Brain microvascular endothelial cell (primary cell): Measurements from ENCODE around the gene ACTR10.

Source experiments
- DNase-seq: peaks from one replicate; pipeline ENCODE4 v3.0.0-alpha.2; 2020
- H3K27ac ChIP-seq: fragments of 250-450 bp; sonication (Bioruptor Pico); 2 replicates; pipeline ENCODE4 v1.5.1; 2020; ENCODE audit warnings: mild to moderate bottlenecking, moderate library complexity
- H3K27me3 ChIP-seq: fragments of 250-450 bp; sonication (Bioruptor Pico); replicated peaks from 2 replicates; pipeline ENCODE4 v1.5.1; 2020; ENCODE audit warnings: mild to moderate bottlenecking
- H3K36me3 ChIP-seq: fragments of 250-450 bp; sonication (Bioruptor Pico); replicated peaks from 2 replicates; pipeline ENCODE4 v1.5.1; 2020; ENCODE audit warnings: mild to moderate bottlenecking
- H3K4me3 ChIP-seq: 2 replicates; pipeline ENCODE4 v1.5.1; 2011; ENCODE audit warnings: low read depth, mild to moderate bottlenecking, control low read depth, low read length, moderate library complexity
- in situ Hi-C: cut with HindIII; loops from 2 replicates; pipeline ENCODE4 v1.10.0; 2017; ENCODE audit warnings: low sequenced_read_pairs, low pct_ligation_motif_present
- TF ChIP-seq, protein P1 (sequence below): IDR thresholded peaks from 2 replicates; pipeline ENCODE4 v1.5.1; 2011; ENCODE audit warnings: low read depth, mild to moderate bottlenecking, moderate library complexity, low read length, control low read depth, inconsistent platforms; ENCODE audit errors: missing control alignments

ACTR10 gene

DNA sequence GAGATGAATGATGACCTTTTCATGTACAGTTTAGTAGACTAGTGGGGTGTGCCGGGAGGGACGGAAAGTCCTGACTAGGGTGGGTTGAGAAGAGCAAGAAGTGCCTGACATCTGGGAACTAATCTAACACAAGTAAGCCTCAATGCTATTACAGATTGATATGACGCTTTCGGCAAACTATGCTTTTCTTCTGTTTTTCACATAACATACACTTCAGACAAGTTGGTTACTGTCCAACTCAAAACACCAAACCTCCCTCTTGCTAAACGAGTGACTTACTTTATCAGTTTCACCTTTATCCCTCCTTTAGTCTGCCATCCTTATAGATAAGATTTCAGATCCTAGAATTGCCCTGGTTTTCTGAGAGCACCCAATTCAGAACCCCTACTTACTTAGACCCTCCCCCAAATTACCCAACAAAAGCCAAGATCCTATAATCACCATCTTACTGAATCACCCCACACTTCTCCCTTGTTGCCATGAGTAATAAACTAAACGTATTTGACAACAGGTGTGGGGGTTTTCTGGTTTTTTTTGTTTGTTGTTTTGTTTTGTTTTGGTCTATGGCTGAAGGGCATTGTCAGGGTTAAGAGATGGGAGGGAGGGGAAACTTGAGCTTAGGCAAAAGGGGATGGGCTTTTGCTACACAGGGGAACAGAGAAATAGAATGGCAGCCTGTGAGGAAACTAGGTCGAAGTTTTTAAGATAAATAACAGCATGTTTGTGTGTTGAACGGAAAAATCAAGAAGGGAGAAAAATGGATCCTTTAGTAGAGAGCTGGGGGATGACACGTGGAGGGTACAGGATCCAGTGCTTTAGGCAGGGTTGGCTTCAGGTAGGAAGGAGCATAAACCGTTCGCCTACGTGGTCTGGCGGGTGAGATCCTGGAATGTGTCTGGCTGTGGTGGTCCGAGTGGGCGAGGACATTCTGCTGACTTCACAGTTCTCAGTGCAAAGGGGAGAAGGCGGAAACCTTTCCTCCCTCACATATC lies 38.6 kb downstream of the ACTR10 start:
- in situ Hi-C loops: no loop called here
- peak; percentile 18 for DNase-seq
- TF ChIP-seq, protein P1, sequence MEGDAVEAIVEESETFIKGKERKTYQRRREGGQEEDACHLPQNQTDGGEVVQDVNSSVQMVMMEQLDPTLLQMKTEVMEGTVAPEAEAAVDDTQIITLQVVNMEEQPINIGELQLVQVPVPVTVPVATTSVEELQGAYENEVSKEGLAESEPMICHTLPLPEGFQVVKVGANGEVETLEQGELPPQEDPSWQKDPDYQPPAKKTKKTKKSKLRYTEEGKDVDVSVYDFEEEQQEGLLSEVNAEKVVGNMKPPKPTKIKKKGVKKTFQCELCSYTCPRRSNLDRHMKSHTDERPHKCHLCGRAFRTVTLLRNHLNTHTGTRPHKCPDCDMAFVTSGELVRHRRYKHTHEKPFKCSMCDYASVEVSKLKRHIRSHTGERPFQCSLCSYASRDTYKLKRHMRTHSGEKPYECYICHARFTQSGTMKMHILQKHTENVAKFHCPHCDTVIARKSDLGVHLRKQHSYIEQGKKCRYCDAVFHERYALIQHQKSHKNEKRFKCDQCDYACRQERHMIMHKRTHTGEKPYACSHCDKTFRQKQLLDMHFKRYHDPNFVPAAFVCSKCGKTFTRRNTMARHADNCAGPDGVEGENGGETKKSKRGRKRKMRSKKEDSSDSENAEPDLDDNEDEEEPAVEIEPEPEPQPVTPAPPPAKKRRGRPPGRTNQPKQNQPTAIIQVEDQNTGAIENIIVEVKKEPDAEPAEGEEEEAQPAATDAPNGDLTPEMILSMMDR: no peak
- Histone ChIP-seq H3K27ac (no peak overlapping the region), H3K27me3 (no peaks in the 10 kb centered on the region), H3K4me3 (peak overlapping the region; percentile 59), H3K36me3 (no peaks in the 10 kb centered on the region)

DNA sequence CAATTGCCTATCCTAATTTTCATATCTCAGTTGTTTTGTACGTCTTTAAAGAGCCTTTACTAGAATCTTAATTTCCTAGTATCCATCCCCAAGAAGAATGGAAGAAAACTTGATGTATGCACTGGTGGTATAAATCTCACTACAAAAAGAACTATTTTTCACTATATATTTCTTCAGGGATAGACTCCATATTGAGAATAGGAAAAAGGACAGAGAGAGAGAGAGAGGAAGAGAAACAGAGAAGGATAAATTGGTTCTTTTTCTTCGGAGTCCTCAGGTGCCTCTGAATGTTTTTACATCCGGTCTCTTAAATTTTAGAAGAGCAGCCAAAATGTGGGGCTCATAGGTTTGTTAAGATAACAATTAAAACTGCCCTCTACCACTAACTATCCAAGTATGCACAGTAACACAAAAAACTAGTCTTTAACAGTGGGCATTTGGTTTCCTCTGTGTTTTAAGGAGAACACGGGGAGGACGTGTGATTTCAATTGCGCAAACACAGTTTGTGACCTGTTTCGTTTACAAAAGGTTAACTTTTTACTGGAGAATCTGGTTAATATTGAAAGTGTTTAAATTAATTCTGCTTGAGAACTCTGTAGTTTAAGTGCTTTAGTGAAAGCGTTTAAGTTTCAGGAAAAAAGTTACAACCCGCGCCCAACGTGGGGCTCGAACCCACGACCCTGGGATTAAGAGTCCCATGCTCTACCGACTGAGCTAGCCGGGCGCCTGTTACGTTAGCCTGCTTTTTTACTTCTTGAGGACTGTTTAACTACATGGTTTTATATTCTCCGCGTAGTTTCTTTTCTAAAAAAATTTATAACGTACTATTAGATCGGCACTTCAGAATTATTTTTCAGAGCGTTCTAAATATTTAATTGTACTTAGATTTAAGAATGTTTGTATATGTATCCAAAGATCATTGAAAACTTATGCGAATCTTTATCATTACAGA lies 39.6 kb downstream of the ACTR10 start:
- H3K36me3 ChIP-seq: no peaks in the 10 kb centered on the region
- peak overlapping the region; percentile 12 for H3K27ac ChIP-seq
- in situ Hi-C loops: no loop called here
- H3K27me3 ChIP-seq: no peaks in the 10 kb centered on the region
- DNase-seq: peak; percentile 63
- H3K4me3 ChIP-seq: peak overlapping the region; percentile 59
- TF ChIP-seq, protein P1: no peak

DNA sequence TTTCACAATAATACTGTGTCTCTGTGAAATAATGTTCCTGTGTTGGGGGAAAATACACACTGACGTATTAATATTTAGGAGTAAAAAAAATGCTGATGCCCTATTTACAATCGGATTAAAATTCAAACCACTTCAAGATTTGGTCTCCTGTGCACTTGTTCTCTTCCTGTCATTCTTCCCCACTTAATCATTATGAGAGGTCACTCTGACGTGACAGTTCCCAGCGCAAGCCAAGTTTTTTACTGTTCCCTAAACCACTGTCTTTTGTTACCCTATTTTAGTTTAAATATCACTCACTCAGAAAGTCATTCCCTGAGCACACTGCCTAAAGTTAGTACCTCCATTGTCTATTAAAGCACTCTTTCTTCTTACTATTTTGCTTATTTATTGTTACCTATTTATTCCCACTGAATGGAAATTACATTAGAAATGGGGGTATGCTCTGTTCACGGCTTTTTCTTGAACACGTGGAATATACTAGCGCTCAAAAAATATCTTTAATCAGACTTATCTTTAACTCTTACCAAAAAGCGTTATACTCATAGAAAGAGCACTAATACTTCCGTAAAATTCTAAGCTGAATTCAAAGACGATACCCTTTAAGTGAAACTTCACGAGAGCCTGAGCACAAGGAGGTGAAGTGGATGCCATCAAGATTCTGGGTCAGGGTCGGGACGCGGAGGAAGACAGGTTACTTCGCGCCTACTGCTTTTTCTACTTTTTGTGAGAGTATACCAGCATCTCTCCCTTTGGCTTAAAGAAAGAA lies 44.0 kb downstream of the ACTR10 start:
- TF ChIP-seq, protein P1: no peak
- H3K36me3 ChIP-seq: peaks cover 9% of the 10 kb centered on the region
- H3K4me3 ChIP-seq: peak overlapping the region; percentile 97
- in situ Hi-C loops: no loop called here
- H3K27ac ChIP-seq: peak overlapping the region; percentile 96
- no peaks in the 10 kb centered on the region for H3K27me3 ChIP-seq
- DNase-seq: no peak

DNA sequence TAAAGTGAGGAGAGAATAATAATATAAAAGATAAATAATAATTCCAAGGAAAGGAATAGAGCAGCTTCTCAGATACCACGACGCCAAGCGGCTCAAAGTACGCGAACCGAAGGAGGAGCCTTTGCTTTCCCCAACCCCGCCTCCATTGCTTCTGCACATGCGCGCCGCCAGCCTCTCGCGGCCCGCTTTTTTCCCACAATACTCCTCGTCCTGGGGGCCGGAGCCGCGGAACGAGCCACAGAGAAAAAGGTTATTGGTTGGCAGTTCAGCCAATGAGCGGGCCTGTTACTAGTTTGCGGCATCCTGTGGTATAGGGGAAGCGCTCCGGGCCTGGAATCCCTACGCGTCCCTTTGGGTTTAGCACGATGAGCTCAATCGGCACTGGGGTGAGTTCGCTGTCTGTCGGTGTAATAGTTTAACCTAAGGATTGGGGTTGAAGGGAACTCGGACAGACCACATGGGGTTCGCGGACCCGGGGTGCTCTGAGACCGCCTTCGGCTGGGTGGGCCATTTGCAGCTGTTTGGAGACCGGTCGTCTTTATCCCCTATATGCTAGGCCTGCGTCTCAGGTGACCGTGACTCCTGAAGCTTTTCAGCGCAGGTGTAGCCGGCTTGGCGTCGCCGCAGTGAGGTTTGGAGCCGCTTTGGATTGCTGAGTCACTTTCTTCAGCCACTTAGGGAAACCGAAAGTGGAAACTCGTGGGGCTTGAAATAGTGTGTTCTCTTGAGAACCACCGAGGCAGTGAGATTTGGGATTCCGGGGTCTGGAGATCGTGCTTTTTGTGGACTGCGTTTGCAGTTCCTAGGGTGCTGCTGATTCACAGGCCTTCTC lies 44.8 kb downstream of the ACTR10 start, which contains the start of gene PSMA3:
TSS of gene PSMA3 (plus strand) at position 288 of the 832 bp plus-strand sequence. CDS start at position 366, 78 bp downstream.
- TF ChIP-seq, protein P1: no peak
- in situ Hi-C loops: no loop called here
- Histone ChIP-seq H3K36me3 (peaks cover 17% of the 10 kb centered on the region), H3K27ac (peak within 1 kb of the TSS; percentile 96), H3K4me3 (peak within 1 kb of the TSS; percentile 97), H3K27me3 (no peaks in the 10 kb centered on the region)
- peak; percentile 98 for DNase-seq
